Mesothelial cell of epicardium (in vitro differentiated cells): ENCODE data around the gene GRK6. TPM values are rescaled to one million over a fixed set of nuclear protein-coding genes. Genes with fewer than 3 reads are reported as not detected.

Experiments used
- DNase-seq, 2 experiments: peaks; one replicate each; pipeline ENCODE4 v3.0.0; 2021; ENCODE audit warnings: low spot score in 2 of 2; ENCODE audit not compliant: unreplicated experiment in 2 of 2
- H3K27ac Mint-ChIP-seq: 2 replicates; pipeline ENCODE4 v1.8.0; 2021; ENCODE audit warnings: mixed read lengths
- H3K27me3 Mint-ChIP-seq: 2 replicates; pipeline ENCODE4 v1.8.0; 2021; ENCODE audit warnings: low read depth, mixed read lengths
- H3K36me3 Mint-ChIP-seq: 2 replicates; pipeline ENCODE4 v1.8.0; 2021; ENCODE audit warnings: mixed read lengths
- H3K4me1 Mint-ChIP-seq: 2 replicates; pipeline ENCODE4 v1.8.0; 2021; ENCODE audit warnings: mixed read lengths
- H3K4me3 Mint-ChIP-seq: 2 replicates; pipeline ENCODE4 v1.8.0; 2021; ENCODE audit warnings: mild to moderate bottlenecking, moderate library complexity, mixed read lengths
- H3K9me3 Mint-ChIP-seq: 2 replicates; pipeline ENCODE4 v1.8.0; 2021; ENCODE audit warnings: mixed read lengths
- CTCF ChIP-seq: fragments of 200-600 bp; sonication (generic); IDR thresholded peaks from one replicate; pipeline ENCODE4 v1.5.0; 2021; ENCODE audit warnings: antibody characterized with exemption; ENCODE audit not compliant: unreplicated experiment
- total RNA-seq: library from RNA; stranded (reverse); gene quantifications from 3 replicates; pipeline ENCODE4 v1.2.1, GENCODE V29; 2021

GRK6 gene
- total RNA-seq, 1 donor from 2014 or later, result 48.2 TPM

DNA sequence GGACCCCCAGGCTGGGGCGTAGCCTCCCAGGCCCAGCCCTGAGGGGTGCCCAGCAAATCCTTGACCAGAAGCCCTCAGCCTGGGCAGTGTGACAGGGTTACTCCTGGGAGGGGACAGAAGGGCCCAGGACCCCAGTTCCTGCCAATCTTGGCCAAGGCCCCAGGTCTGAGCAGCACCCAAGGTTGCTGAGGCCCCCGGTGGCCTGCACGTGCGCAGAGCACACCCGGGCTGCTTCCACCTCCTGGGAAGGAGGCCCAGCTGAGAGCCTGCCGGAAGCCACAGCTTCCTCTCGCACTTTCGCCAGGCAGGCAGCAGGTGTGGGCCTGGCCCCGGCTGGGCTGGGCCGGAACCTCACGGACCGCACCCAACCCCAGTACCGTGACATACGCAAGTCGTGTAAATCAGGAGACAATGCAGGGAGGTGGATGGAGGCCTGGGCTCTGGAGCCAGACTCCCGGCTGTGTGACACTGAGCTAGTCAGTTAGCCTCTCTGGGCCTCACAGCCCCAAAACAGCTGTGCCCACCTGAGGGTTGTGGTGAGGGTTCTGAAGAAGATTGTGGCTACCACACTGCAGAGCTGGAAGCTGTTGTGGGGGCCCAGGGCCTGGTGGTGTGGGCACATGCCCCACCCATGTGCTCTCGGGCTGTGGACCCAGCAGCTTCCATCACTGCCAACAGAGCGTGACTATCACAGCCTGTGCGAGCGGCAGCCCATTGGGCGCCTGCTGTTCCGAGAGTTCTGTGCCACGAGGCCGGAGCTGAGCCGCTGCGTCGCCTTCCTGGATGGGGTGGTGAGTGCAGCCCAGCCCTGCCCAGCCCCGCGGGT, 5.1 kb downstream of the GRK6 start:
- no peak for TF ChIP-seq CTCF
- Mint-ChIP-seq H3K27me3 (no peaks in the 10 kb centered on the region), H3K36me3 (peaks cover 4% of the 10 kb centered on the region), H3K9me3 (no peaks in the 10 kb centered on the region), H3K4me3 (no peak overlapping the region), H3K4me1 (peaks cover 17% of the 10 kb centered on the region), H3K27ac (no peak overlapping the region)
- no peak for DNase-seq

- Mint-ChIP-seq H3K9me3 (no peaks in the 10 kb centered on the region), H3K27me3 (no peaks in the 10 kb centered on the region), H3K4me1 (peaks cover 15% of the 10 kb centered on the region), H3K27ac (no peak overlapping the region), H3K36me3 (peaks cover 7% of the 10 kb centered on the region), H3K4me3 (no peak overlapping the region)
- no peak for DNase-seq
- TF ChIP-seq CTCF, result no peak
Observed at GRCh38 chr5:177432143-177432838, 5.8 kb downstream of the GRK6 start.

- peaks cover 9% of the 10 kb centered on the region for H3K4me1 Mint-ChIP-seq
Observed at GRCh38 chr5:177432839-177433657, 6.6 kb downstream of the GRK6 start.

GRCh38 chr5:177433658-177434217, 7.3 kb downstream of the GRK6 start:
- Mint-ChIP-seq H3K9me3 (no peaks in the 10 kb centered on the region), H3K36me3 (peaks cover 15% of the 10 kb centered on the region), H3K4me1 (peaks cover 8% of the 10 kb centered on the region), H3K27ac (no peak overlapping the region), H3K27me3 (no peaks in the 10 kb centered on the region), H3K4me3 (no peak overlapping the region)
- DNase-seq, result no peak
- no peak for TF ChIP-seq CTCF

More at GRCh38 chr5:177432839-177433657, 6.6 kb downstream of the GRK6 start:
- Mint-ChIP-seq H3K27me3 (no peaks in the 10 kb centered on the region), H3K36me3 (peaks cover 10% of the 10 kb centered on the region), H3K9me3 (no peaks in the 10 kb centered on the region), H3K4me3 (no peak overlapping the region), H3K27ac (no peak overlapping the region)
- no peak for TF ChIP-seq CTCF
- no peak for DNase-seq

- H3K27me3 Mint-ChIP-seq, result no peaks in the 10 kb centered on the region
- no peak overlapping the region for H3K27ac Mint-ChIP-seq
- DNase-seq, result no peak
- no peak overlapping the region for H3K4me3 Mint-ChIP-seq
- no peak for TF ChIP-seq CTCF
- no peaks in the 10 kb centered on the region for H3K9me3 Mint-ChIP-seq
- peaks cover 18% of the 10 kb centered on the region for H3K36me3 Mint-ChIP-seq
- peaks cover 2% of the 10 kb centered on the region for H3K4me1 Mint-ChIP-seq
Observed at GRCh38 chr5:177434437-177434836, 8.0 kb downstream of the GRK6 start.
